Sigmoid colon (tissue), 7 donors: ENCODE data around the gene CITED1. TPM values are rescaled to one million over a fixed set of nuclear protein-coding genes. Genes with fewer than 3 reads are reported as not detected.

ENCODE experiments used
- DNase-seq: peaks from one replicate; pipeline ENCODE4 v3.0.0-alpha.2; 2019
- H3K27ac ChIP-seq, 4 donors: fragments of 200-600 bp; sonication (generic); one replicate each; pipeline ENCODE4 v1.5.1; 2016 to 2019; ENCODE audit warnings: mild to moderate bottlenecking in 1 of 4
- H3K27me3 ChIP-seq, 3 donors: fragments of 200-600 bp; sonication (generic); one replicate each; pipeline ENCODE4 v1.5.1; 2019; ENCODE audit warnings: mild to moderate bottlenecking in 1 of 3
- H3K36me3 ChIP-seq, 4 donors: fragments of 200-600 bp; sonication (generic); one replicate each; pipeline ENCODE4 v1.5.1; 2016 to 2019
- H3K4me1 ChIP-seq, 4 donors: fragments of 200-600 bp; sonication (generic); one replicate each; pipeline ENCODE4 v1.5.1; 2017 to 2019
- H3K4me3 ChIP-seq, 4 donors: fragments of 200-600 bp; sonication (generic); one replicate each; pipeline ENCODE4 v1.5.1; 2017 to 2019; ENCODE audit warnings: mild to moderate bottlenecking in 2 of 4, moderate library complexity in 1 of 4
- H3K9me3 ChIP-seq, 4 donors: fragments of 200-600 bp in 3 of 4; sonication (generic) in 3 of 4; one replicate each; pipeline versions ENCODE4 v1.5.1 to v1.6.1; 2013 to 2019
- CTCF ChIP-seq, 4 experiments: fragments of 450-650 bp in 3 of 4; fragments of 200-600 bp in 1 of 4; IDR thresholded peaks; one replicate each; pipeline ENCODE4 v1.5.1; 2016 to 2019; ENCODE audit warnings: antibody characterized with exemption in 4 of 4, mild to moderate bottlenecking in 3 of 4, moderate library complexity in 2 of 4
- EP300 ChIP-seq, 4 donors: sonication (generic); formaldehyde crosslinking; IDR thresholded peaks; one replicate each; pipeline ENCODE4 v1.6.1; 2017; ENCODE audit warnings: antibody characterized with exemption in 4 of 4
- POLR2A ChIP-seq, 2 donors: fragments of 450-650 bp; IDR thresholded peaks; one replicate each; pipeline ENCODE4 v1.6.1; 2016; ENCODE audit warnings: antibody characterized with exemption in 2 of 2, mild to moderate bottlenecking in 2 of 2, moderate library complexity in 2 of 2
- POLR2AphosphoS5 ChIP-seq, 4 donors: sonication (generic); formaldehyde crosslinking; IDR thresholded peaks; one replicate each; pipeline ENCODE4 v1.6.1; 2017; ENCODE audit warnings: antibody characterized with exemption in 4 of 4
- WGBS, 2 donors: extraction: QIAGEN DNeasy Blood & Tissue Kit; methylation state at CpG; one replicate each; pipeline ENCODE4 v1.1.7; 2013; 5-methylcytosine and 5-hydroxymethylcytosine counted together
- intact Hi-C: fragments of 100-400 bp; cut with DNase I; formaldehyde crosslinking; loops from one replicate; pipeline ENCODE4 v1.15.1; 2023
- polyA plus RNA-seq, 3 donors: library from polyadenylated mRNA; stranded (reverse); fragments of 200-250 nt; gene quantifications; one replicate each; pipeline ENCODE4 v1.2.3, GENCODE V29; 2013
- total RNA-seq, 4 donors: library from RNA; depleted of rRNA; stranded (reverse); fragments of >200 nt; gene quantifications; one replicate each; pipeline ENCODE4 v1.1.0, GENCODE V29; 2016
- donor health status: healthy with polysubstance abuse.
- donor health status: Bipolar disorder and iron deficiency.
- donor health status: healthy.

CITED1 gene
- total and polyA plus RNA-seq, 7 donors: 0.52 to 2.4 (median 0.99) TPM; not detected in 4

GRCh38 chrX:72269671-72270251, 36.0 kb downstream of the CITED1 start:
- Histone ChIP-seq H3K27me3 (no peaks in the 10 kb centered on the region), H3K4me3 (no peak overlapping the region), H3K27ac (peak overlapping the region in 3 of 4 donors; percentile 17 to 59 (median 57)), H3K9me3 (no peaks in the 10 kb centered on the region), H3K36me3 (peaks cover 16 to 53% (median 37%) of the 10 kb centered on the region in 4 donors), H3K4me1 (peaks cover 0 to 11% (median 3%) of the 10 kb centered on the region in 4 donors)
- DNase-seq: no peak
- WGBS, 2 donors: 56 to 58% methylated on average over 3 of the region's 3 CpGs
- no peak for TF ChIP-seq POLR2AphosphoS5 (IDR thresholded peaks at IDR 0.05)
- no peak for TF ChIP-seq EP300 (IDR thresholded peaks at IDR 0.05)
- TF ChIP-seq CTCF (IDR thresholded peaks at IDR 0.05): no peak
- no peak for TF ChIP-seq POLR2A (IDR thresholded peaks at IDR 0.05)
- intact Hi-C loops: no loop called here

- peak overlapping the region in 3 of 4 donors; percentile 17 to 59 (median 57) for H3K27ac ChIP-seq
- H3K4me1 ChIP-seq: peaks cover 0 to 6% (median 0%) of the 10 kb centered on the region in 4 donors
- no peak for TF ChIP-seq EP300 (IDR thresholded peaks at IDR 0.05)
- no peak for TF ChIP-seq CTCF (IDR thresholded peaks at IDR 0.05)
- no peak for TF ChIP-seq POLR2A (IDR thresholded peaks at IDR 0.05)
- no peak for TF ChIP-seq POLR2AphosphoS5 (IDR thresholded peaks at IDR 0.05)
- DNase-seq: no peak
- intact Hi-C loops: no loop called here
- H3K27me3 ChIP-seq: no peaks in the 10 kb centered on the region
- H3K9me3 ChIP-seq: no peaks in the 10 kb centered on the region
- H3K4me3 ChIP-seq: no peak overlapping the region
- H3K36me3 ChIP-seq: peaks cover 12 to 43% (median 32%) of the 10 kb centered on the region in 4 donors
- 91 to 98% methylated on average over 2 of the region's 2 CpGs for WGBS, 2 donors
Observed at GRCh38 chrX:72268597-72269365, 36.9 kb downstream of the CITED1 start.

GRCh38 chrX:72265263-72265662, 40.5 kb downstream of the CITED1 start:
- intact Hi-C loops: no loop called here
- 46 to 81% methylated on average over 3 of the region's 3 CpGs for WGBS, 2 donors
- Histone ChIP-seq H3K4me1 (peaks cover 0 to 1% (median 0%) of the 10 kb centered on the region in 4 donors), H3K27ac (no peak overlapping the region), H3K36me3 (peaks cover 0 to 13% (median 7%) of the 10 kb centered on the region in 4 donors), H3K9me3 (no peaks in the 10 kb centered on the region), H3K4me3 (no peak overlapping the region), H3K27me3 (no peaks in the 10 kb centered on the region)
- TF ChIP-seq POLR2A (IDR thresholded peaks at IDR 0.05) (no peak), EP300 (IDR thresholded peaks at IDR 0.05) (no peak), POLR2AphosphoS5 (IDR thresholded peaks at IDR 0.05) (no peak), CTCF (IDR thresholded peaks at IDR 0.05) (no peak)
- DNase-seq: no peak

GRCh38 chrX:72262077-72262476, 43.6 kb downstream of the CITED1 start:
- Histone ChIP-seq H3K4me1 (no peaks in the 10 kb centered on the region), H3K9me3 (no peaks in the 10 kb centered on the region), H3K27me3 (no peaks in the 10 kb centered on the region), H3K36me3 (no peaks in the 10 kb centered on the region), H3K27ac (no peak overlapping the region), H3K4me3 (no peak overlapping the region)
- intact Hi-C loops: no loop called here
- TF ChIP-seq EP300 (IDR thresholded peaks at IDR 0.05) (no peak), CTCF (IDR thresholded peaks at IDR 0.05) (no peak), POLR2AphosphoS5 (IDR thresholded peaks at IDR 0.05) (no peak)
- 25 to 62% methylated on average over 7 of the region's 7 CpGs for WGBS, 2 donors
- no peak for DNase-seq
